Measurements from ENCODE around the gene ATP9B. TPM values are rescaled to one million over a fixed set of nuclear protein-coding genes. Genes with fewer than 3 reads are reported as not detected.

Gene ATP9B
- total RNA-seq, 2 donors from 2014 or later = 15.4 to 17.6 TPM

GRCh38 chr18:79195716-79196683 lies 126.8 kb downstream of the ATP9B start:
- no peak for TF ChIP-seq CTCF (IDR thresholded peaks at IDR 0.05)

GRCh38 chr18:79197531-79197930 lies 128.3 kb downstream of the ATP9B start:
- TF ChIP-seq CTCF (IDR thresholded peaks at IDR 0.05) = no peak
- Histone ChIP-seq H3K27me3 (no peaks in the 10 kb centered on the region), H3K9me3 (no peaks in the 10 kb centered on the region), H3K4me3 (no peak overlapping the region), H3K4me1 (no peaks in the 10 kb centered on the region), H3K27ac (no peak overlapping the region), H3K36me3 (peaks cover 17% of the 10 kb centered on the region)
- DNase-seq (ENCODE audit: low spot score) = no peak

More at GRCh38 chr18:79195716-79196683, 126.8 kb downstream of the ATP9B start:
- Histone ChIP-seq H3K4me3 (no peak overlapping the region), H3K27me3 (no peaks in the 10 kb centered on the region), H3K9me3 (no peaks in the 10 kb centered on the region), H3K36me3 (peaks cover 17% of the 10 kb centered on the region), H3K27ac (no peak overlapping the region), H3K4me1 (no peaks in the 10 kb centered on the region)
- no peak for DNase-seq (ENCODE audit: low spot score)

GRCh38 chr18:79199691-79200374 lies 130.6 kb downstream of the ATP9B start:
- Histone ChIP-seq H3K4me3 (no peak overlapping the region), H3K27me3 (no peaks in the 10 kb centered on the region), H3K36me3 (peaks cover 8% of the 10 kb centered on the region), H3K4me1 (no peaks in the 10 kb centered on the region), H3K9me3 (no peaks in the 10 kb centered on the region), H3K27ac (no peak overlapping the region)
- TF ChIP-seq CTCF (IDR thresholded peaks at IDR 0.05) = no peak
- DNase-seq (ENCODE audit: low spot score) = no peak

- TF ChIP-seq CTCF (IDR thresholded peaks at IDR 0.05) = no peak
- no peak for DNase-seq (ENCODE audit: low spot score)
- no peaks in the 10 kb centered on the region for H3K9me3 ChIP-seq
- no peak overlapping the region for H3K27ac ChIP-seq
- H3K36me3 ChIP-seq = peaks cover 5% of the 10 kb centered on the region
- H3K4me1 ChIP-seq = no peaks in the 10 kb centered on the region
- no peak overlapping the region for H3K4me3 ChIP-seq
- H3K27me3 ChIP-seq = no peaks in the 10 kb centered on the region
These were observed 131.5 kb downstream of the ATP9B start for GRCh38 chr18:79200546-79201268.

- peaks cover 12% of the 10 kb centered on the region for H3K36me3 ChIP-seq
- no peaks in the 10 kb centered on the region for H3K9me3 ChIP-seq
- no peak for DNase-seq (ENCODE audit: low spot score)
- no peaks in the 10 kb centered on the region for H3K27me3 ChIP-seq
- no peak overlapping the region for H3K4me3 ChIP-seq
- no peak for TF ChIP-seq CTCF (IDR thresholded peaks at IDR 0.05)
- no peaks in the 10 kb centered on the region for H3K4me1 ChIP-seq
- no peak overlapping the region for H3K27ac ChIP-seq
These were observed 133.9 kb downstream of the ATP9B start for GRCh38 chr18:79203017-79203605.

Data from right atrium auricular region (tissue), 2 donors.